DMS53 treated with DMSO at 0.1 percent for 48 hours (cell line): ENCODE results near the gene SETX.

ENCODE experiments used
- DNase-seq: peaks from one replicate; lab custom pipeline; 2025; ENCODE audit not compliant: unreplicated experiment; lab: John Stamatoyannopoulos, UW

Gene SETX

DNA sequence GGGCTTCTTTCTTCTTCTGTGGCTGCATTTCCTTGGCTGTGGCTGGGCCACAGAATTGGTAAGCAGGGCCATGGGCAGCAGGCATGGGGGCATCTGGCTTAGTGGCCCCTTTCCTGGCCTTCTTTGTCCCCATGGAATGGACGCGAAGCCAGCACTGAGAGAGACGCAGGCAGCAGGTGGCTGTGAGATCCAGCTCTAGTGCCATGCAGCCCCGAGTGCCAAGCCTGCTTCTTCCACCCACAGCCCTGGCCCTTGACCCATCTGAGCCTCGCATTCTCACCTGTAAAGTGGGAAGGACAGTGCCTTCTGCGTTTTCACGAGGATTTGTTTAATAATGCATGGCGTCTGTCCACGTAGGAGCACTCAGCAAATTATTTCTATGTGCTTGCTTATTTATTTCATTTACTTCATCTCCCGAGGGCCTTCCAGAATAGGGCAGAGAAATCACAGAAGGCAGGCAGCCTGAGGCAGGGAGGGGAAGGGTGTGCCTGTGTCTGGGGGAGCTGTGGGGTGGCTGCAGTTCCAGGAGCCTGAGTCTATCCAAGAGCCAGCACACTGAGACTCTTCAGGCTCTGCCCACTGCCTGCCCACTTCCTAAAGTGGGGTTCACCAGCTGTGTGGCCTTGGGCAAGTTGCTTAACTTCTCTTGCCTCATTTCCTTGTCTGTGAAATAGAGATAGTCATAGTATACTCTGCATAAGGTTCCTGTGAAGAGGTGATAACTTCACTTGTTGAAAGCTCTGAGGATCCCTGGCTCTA, 137.7 kb downstream of the SETX start:
- no peak for DNase-seq

DNA sequence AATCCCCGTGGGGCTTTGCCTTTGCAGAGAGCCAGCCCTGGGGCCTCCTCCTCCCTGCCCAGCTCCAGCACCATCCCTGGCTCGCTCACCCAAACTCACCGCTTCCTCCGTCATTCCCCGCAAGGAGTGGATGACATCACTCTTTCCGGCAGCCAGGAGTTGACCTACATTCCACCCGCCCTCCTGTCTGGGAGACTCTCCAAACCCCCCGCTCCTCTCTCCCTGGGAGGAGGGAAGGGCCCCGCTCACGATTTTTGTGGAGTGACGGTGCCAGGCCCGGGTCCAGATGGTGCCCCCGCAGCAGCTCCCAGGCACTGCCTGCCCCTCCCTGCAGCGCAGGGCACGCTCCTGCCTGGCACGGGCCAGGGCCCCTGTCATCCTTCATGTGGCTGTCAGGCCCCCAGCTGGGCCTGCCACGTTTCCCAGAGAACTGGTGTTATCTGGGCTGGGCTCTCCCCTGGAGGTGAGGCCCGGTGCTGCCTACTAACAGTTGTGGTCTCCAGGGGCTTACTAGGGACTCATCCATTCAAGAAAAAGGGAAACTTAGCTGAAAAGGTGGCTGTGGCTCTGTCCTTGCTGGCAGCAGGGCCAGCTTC, 140.7 kb downstream of the SETX start:
- DNase-seq = peak; percentile 41

DNA sequence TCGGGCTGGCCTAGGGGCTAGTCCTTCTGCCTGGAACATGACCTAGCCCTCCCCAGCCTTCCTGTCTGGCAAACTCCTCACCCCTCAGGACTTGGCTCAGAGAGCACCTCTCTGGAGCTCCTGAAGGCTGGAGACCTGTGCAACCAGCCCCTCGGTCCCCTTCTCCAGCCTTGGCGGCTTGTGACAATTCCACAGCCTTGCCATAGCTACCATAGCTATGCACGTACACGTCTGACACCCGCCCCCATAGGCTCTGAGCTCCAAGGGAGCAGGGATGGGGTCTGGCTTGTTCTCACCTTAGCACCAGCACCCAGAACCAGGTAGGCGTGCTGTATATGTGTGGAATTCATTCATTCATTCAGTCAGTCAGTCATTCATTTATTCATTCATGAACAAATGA, 143.2 kb downstream of the SETX start:
- no peak for DNase-seq
